Measurements from ENCODE around the gene BAD.
A peak's percentile ranks its signal among the peaks of the same experiment; 100 is the strongest.

BAD gene

DNA sequence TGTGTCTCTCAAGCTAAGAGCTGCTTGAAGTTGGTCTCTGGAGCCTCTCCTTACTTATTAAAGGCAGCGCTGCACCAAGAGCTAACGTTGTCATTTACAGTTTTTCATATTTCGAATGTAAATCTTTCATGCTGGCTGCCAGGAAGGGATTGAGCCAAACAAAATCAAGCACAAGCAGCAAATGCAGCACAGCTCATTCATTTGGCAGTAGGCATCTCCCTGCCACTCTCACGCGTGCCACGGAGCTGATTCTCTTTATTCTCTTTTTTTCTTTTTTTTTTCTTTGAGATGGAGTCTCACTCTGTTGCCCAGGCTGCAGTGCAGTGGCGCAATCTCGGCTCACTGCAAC, 51.5 kb downstream of the BAD start:
- H3K4me3 ChIP-seq (ENCODE audit: low read length) = no peak overlapping the region
- TF ChIP-seq, protein P1, sequence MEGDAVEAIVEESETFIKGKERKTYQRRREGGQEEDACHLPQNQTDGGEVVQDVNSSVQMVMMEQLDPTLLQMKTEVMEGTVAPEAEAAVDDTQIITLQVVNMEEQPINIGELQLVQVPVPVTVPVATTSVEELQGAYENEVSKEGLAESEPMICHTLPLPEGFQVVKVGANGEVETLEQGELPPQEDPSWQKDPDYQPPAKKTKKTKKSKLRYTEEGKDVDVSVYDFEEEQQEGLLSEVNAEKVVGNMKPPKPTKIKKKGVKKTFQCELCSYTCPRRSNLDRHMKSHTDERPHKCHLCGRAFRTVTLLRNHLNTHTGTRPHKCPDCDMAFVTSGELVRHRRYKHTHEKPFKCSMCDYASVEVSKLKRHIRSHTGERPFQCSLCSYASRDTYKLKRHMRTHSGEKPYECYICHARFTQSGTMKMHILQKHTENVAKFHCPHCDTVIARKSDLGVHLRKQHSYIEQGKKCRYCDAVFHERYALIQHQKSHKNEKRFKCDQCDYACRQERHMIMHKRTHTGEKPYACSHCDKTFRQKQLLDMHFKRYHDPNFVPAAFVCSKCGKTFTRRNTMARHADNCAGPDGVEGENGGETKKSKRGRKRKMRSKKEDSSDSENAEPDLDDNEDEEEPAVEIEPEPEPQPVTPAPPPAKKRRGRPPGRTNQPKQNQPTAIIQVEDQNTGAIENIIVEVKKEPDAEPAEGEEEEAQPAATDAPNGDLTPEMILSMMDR (conservative IDR thresholded peaks at IDR 0.05; ENCODE audit: low read depth, low read length) = no peak

DNA sequence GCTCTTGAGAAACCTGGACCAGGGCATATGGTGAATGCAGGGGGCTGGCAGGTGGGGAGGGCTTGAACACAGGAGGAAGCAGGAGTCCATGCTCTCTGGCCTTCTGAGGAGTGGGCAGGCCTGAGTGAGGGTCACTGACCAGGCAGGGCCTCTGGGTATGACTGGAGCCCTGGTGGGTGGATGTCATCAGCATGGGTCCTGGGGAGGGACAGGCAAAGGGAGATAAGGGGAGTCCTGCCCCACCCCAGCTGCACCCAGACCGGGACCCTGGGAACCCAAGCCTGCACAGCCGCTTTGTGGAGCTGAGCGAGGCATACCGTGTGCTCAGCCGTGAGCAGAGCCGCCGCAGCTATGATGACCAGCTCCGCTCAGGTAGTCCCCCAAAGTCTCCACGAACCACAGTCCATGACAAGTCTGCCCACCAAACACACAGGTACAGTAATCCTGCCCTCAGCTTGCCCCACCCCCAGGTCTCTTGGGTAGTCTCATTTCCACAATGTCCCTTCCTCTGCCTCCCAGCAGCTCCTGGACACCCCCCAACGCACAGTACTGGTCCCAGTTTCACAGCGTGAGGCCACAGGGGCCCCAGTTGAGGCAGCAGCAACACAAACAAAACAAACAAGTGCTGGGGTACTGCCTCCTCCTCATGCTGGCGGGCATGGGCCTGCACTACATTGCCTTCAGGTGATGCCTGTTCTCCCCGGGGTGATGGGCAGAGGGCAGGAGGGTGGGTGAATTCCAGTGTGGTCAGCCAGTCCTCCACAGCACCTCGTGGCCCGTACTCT, 52.1 kb downstream of the BAD start:
- DNase-seq (ENCODE audit: low read depth) = no peak
- no peak overlapping the region for H3K4me3 ChIP-seq (ENCODE audit: low read length)
- TF ChIP-seq, protein P1 (conservative IDR thresholded peaks at IDR 0.05; ENCODE audit: low read depth, low read length) = no peak

More for the DNA sequence above, 51.5 kb downstream of the BAD start:
- DNase-seq (ENCODE audit: low read depth) = no peak

DNA sequence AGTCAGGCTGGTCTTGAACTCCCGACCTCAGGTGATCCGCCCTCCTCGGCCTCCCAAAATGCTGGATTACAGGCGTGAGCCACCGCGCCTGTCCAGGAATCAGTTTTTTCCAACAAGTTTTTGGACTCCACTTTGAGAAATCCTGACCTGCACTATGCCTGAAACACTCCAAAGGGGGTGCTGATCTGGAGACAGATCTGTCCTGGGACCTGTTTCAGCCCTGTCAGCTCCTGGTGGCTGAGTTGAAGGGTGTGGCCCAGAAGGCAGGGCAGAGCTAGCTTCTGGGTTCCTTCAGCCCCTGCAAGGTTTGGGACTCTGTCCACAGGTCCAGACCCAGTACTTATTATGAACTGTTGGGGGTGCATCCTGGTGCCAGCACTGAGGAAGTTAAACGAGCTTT, 52.9 kb downstream of the BAD start:
- H3K4me3 ChIP-seq (ENCODE audit: low read length) = no peak overlapping the region
- TF ChIP-seq, protein P1 (conservative IDR thresholded peaks at IDR 0.05; ENCODE audit: low read depth, low read length) = no peak
- DNase-seq (ENCODE audit: low read depth) = no peak

DNA sequence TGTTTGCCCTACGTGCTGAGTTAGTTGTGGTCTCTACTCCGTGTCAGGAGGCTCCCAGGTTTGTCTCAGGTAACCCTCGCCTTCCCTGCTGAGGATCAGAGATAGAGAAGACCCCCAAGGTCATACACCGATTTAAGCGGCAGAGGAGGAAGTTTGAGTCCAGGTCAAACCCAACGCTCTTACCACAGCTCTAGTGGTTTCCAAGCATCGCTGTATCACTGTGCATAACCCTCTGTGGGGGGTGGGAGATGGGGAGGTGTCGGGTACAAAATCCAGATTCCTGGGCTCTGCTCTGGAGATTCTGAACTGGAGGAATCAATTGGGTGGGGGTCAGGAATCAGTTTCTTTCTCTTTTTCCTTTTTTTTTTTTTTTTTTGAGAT, 53.5 kb downstream of the BAD start:
- peak overlapping the region; percentile 81 for H3K4me3 ChIP-seq (ENCODE audit: low read length)
- DNase-seq (ENCODE audit: low read depth) = no peak
- TF ChIP-seq, protein P1 (conservative IDR thresholded peaks at IDR 0.05; ENCODE audit: low read depth, low read length) = no peak

DNA sequence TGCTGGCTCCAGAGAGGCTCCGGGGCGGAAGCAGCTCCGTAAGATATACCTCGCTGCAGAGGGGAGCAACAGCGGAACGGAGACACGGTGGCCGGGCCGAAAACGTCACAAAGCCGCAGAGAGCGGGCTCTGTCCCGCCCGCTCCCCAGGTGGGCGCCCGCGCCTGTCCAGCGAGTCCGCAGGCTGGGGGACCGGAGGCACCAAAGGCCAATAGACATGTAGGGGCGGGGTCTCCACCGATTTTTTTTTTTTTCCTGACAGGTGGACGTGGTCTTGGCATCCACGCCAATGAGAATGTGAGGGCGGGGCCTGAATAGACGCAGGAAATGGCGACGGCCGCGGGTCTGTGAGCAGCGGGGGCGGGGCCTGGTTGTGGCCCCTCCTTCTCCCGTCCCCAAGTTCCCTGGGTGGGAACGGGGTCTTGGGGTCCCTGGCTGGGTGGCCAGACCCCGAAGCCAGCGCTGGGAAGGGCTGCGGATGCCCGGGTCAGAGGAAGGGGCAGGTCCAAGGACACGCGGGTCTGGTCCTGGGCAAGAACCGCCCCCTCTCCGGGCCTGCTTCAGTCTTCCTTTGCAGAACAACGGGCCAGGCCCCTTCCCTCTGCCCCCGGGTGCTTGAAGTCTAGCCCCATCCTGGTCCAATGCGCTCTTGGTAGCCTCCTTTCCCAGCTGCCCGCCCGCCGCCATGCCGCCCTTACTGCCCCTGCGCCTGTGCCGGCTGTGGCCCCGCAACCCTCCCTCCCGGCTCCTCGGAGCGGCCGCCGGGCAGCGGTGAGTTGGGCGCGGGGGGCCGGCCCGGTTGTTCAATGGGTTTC, 54.1 kb downstream of the BAD start, which contains the start of gene DNAJC4:
Gene DNAJC4 (plus strand): TSS at position 378 of the 814 bp plus-strand sequence. CDS start 307 bp downstream, at position 685.
- peak; percentile 72 for DNase-seq (ENCODE audit: low read depth)
- H3K4me3 ChIP-seq (ENCODE audit: low read length) = peak within 1 kb of the TSS; percentile 81
- TF ChIP-seq, protein P1 (conservative IDR thresholded peaks at IDR 0.05; ENCODE audit: low read depth, low read length) = no peak

DNA sequence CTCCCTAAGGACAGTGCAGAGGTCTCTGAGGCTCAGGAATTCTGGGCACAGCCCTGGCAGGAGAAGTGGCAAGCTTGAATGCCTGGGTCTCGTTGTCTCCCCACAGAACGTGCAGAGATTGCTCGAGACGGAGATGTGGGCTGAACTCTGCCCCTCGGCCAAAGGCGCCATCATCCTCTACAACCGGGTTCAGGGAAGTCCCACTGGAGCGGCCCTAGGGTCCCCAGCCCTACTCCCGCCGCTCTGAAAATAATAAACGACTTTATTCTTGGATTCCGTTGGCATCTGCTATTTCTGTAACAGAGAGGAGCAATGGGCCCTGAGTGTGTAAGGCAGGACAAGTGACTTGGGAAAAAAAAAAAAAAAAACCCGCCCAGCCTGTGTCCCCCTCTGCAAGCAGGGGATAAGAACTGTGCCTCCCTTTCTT, 54.7 kb downstream of the BAD start:
- peak overlapping the region; percentile 81 for H3K4me3 ChIP-seq (ENCODE audit: low read length)
- TF ChIP-seq, protein P1 (conservative IDR thresholded peaks at IDR 0.05; ENCODE audit: low read depth, low read length) = no peak
- DNase-seq (ENCODE audit: low read depth) = no peak

All from retinal pigment epithelial cell (primary cell).